B cell (primary cell): Measurements from ENCODE around the gene TMBIM4. TPM values are rescaled to one million over a fixed set of nuclear protein-coding genes. Genes with fewer than 3 reads are reported as not detected.
A peak's percentile ranks its signal among the peaks of the same experiment; 100 is the strongest.

Source experiments
- ATAC-seq: fragments of 200-7000 bp; cut with Tn5 transposase; one replicate; pipeline ENCODE4 v1.10.0; 2021; ENCODE audit warnings: low read depth, mild to moderate bottlenecking, moderate number of reproducible peaks, moderate library complexity
- CTCF ChIA-PET: fragments of 350-600 bp; sonication (Branson Sonifier 250); formaldehyde crosslinking; loops from one replicate; lab custom pipeline; 2021; ENCODE audit warnings: antibody characterized with exemption, inconsistent platforms; lab: Charles Lee
- POLR2A ChIA-PET: fragments of 350-600 bp; sonication (Branson Sonifier 250); formaldehyde crosslinking; loops from one replicate; lab custom pipeline; 2021; ENCODE audit warnings: antibody characterized with exemption; lab: Charles Lee
- DNase-seq: peaks from one replicate; pipeline ENCODE4 v3.0.0; 2013
- H2AFZ ChIP-seq: 2 replicates; pipeline ENCODE4 v1.6.1; 2012; ENCODE audit warnings: mild to moderate bottlenecking, low read depth, low read length; ENCODE audit not compliant: insufficient read depth, poor library complexity, severe bottlenecking
- H3K27ac ChIP-seq, 2 donors: 1 replicate in 1 of 2; 2 replicates in 1 of 2; pipeline ENCODE4 v1.5.1; 2012 to 2013; ENCODE audit warnings: low read length in 2 of 2, mild to moderate bottlenecking in 2 of 2, moderate library complexity in 1 of 2
- H3K27me3 ChIP-seq, 4 experiments: fragments of 200-600 bp in 1 of 4; sonication (generic) in 1 of 4; replicated peaks in 1 of 4; 1 replicate in 2 of 4; 2 replicates in 2 of 4; pipeline versions ENCODE4 v1.6.1 to v1.7.0; 2013 to 2016; ENCODE audit warnings: low read length in 3 of 4, mild to moderate bottlenecking in 2 of 4, mixed read lengths in 1 of 4, moderate library complexity in 1 of 4; ENCODE audit not compliant: insufficient read depth in 4 of 4, control insufficient read depth in 3 of 4; ENCODE audit errors: control extremely low read depth in 1 of 4
- H3K36me3 ChIP-seq, 2 experiments: replicated peaks in 1 of 2; 1 replicate in 1 of 2; 2 replicates in 1 of 2; pipeline versions ENCODE4 v1.6.1 to v1.7.1; 2013; ENCODE audit warnings: low read length in 1 of 2; ENCODE audit not compliant: insufficient read depth in 2 of 2, control insufficient read depth in 1 of 2; ENCODE audit errors: control extremely low read depth in 1 of 2, extremely low read depth in 1 of 2
- H3K4me1 ChIP-seq, 2 donors: fragments of 200-600 bp in 1 of 2; sonication (generic) in 1 of 2; 1 replicate in 1 of 2; 2 replicates in 1 of 2; pipeline versions ENCODE4 v1.5.1 to v1.6.1; 2013 to 2017; ENCODE audit warnings: low read length in 2 of 2; ENCODE audit not compliant: control insufficient read depth in 2 of 2, insufficient read depth in 2 of 2
- H3K4me2 ChIP-seq: replicated peaks from 2 replicates; pipeline ENCODE3; 2012; ENCODE audit warnings: mild to moderate bottlenecking, low read depth, low read length; ENCODE audit not compliant: poor library complexity, severe bottlenecking
- H3K4me3 ChIP-seq, 5 experiments: fragments of 200-600 bp in 1 of 5; sonication (generic) in 1 of 5; 1 replicate in 3 of 5; 2 replicates in 2 of 5; pipeline versions ENCODE4 v1.5.1 to v1.7.0; 2011 to 2016; ENCODE audit warnings: low read length in 4 of 5, mild to moderate bottlenecking in 4 of 5, low read depth in 2 of 5, control low read depth in 1 of 5, moderate library complexity in 1 of 5; ENCODE audit not compliant: insufficient read depth in 1 of 5; ENCODE audit errors: control extremely low read depth in 1 of 5, extremely low read depth in 1 of 5
- H3K79me2 ChIP-seq: fragments of 200-600 bp; sonication (generic); one replicate; pipeline ENCODE4 v1.6.0; 2016; ENCODE audit warnings: low read length; ENCODE audit not compliant: control insufficient read depth, insufficient read depth
- H3K9ac ChIP-seq: fragments of 200-600 bp; sonication (generic); 2 replicates; pipeline ENCODE4 v1.6.1; 2017; ENCODE audit warnings: mild to moderate bottlenecking, low read length, moderate library complexity
- H3K9me3 ChIP-seq, 3 donors: one replicate each; pipeline versions ENCODE4 v1.6.1 to v1.7.1; 2013; ENCODE audit warnings: low read length in 2 of 3; ENCODE audit not compliant: control insufficient read depth in 2 of 3, insufficient read depth in 1 of 3; ENCODE audit errors: control extremely low read depth in 1 of 3
- H4K20me1 ChIP-seq: 2 replicates; pipeline ENCODE4 v1.6.0; 2012; ENCODE audit warnings: mild to moderate bottlenecking, low read length; ENCODE audit not compliant: insufficient read depth, control insufficient read depth, poor library complexity, severe bottlenecking
- H3K27ac Mint-ChIP-seq: one replicate; pipeline ENCODE4 v1.8.0; 2021; ENCODE audit warnings: mixed read lengths
- H3K27me3 Mint-ChIP-seq: one replicate; pipeline ENCODE4 v1.8.0; 2021; ENCODE audit warnings: mixed read lengths
- H3K4me1 Mint-ChIP-seq: one replicate; pipeline ENCODE4 v1.8.0; 2021; ENCODE audit warnings: mixed read lengths
- H3K4me3 Mint-ChIP-seq: one replicate; pipeline ENCODE4 v1.8.0; 2021; ENCODE audit warnings: mixed read lengths
- H3K9me3 Mint-ChIP-seq: one replicate; pipeline ENCODE4 v1.8.0; 2022; ENCODE audit warnings: mixed read lengths; ENCODE audit not compliant: insufficient read depth
- CTCF ChIP-seq: fragments of 200-600 bp; IDR thresholded peaks from one replicate; pipeline ENCODE4 v1.8.0; 2022; ENCODE audit warnings: antibody characterized with exemption, mild to moderate bottlenecking
- EZH2 ChIP-seq: IDR thresholded peaks from 2 replicates; pipeline ENCODE4 v1.6.1; 2012; ENCODE audit warnings: borderline replicate concordance, low read depth, mild to moderate bottlenecking, moderate library complexity, low read length; ENCODE audit not compliant: insufficient read depth, poor library complexity, severe bottlenecking
- WGBS: methylation state at CpG from one replicate; pipeline ENCODE4 v1.1.5; 2013; ENCODE audit warnings: missing lambda C conversion rate; ENCODE audit not compliant: insufficient coverage; 5-methylcytosine and 5-hydroxymethylcytosine counted together
- intact Hi-C: fragments of 100-400 bp; cut with micrococcal nuclease; formaldehyde crosslinking; loops from one replicate; pipeline ENCODE4 v1.10.0; 2022
- polyA plus RNA-seq: library from polyadenylated mRNA; depleted of rRNA; stranded (reverse); fragments of >200 nt; gene quantifications from 2 replicates; pipeline ENCODE4 v1.2.3, GENCODE V29; 2012
- total RNA-seq, 2 donors: library from RNA; stranded (reverse); fragments of 120-200 nt in 1 of 2; gene quantifications; 1 replicate in 1 of 2; 2 replicates in 1 of 2; pipeline versions ENCODE4 v1.2.3 to v1.2.4, GENCODE V29; 2013 to 2022

TMBIM4 gene
- total and polyA plus RNA-seq, 2 donors (not counting 1 experiment from before 2014, with no cell fraction given): 85.1 to 88.1 TPM

GRCh38 chr12:66144791-66145754, 24.7 kb downstream of the TMBIM4 start:
- Histone ChIP-seq H3K4me1 (peaks cover 5 to 19% of the 10 kb centered on the region in 2 donors), H3K9me3 (peaks cover 3 to 18% (median 3%) of the 10 kb centered on the region in 3 donors), H3K9ac (peak overlapping the region; percentile 2), H3K4me3 (no peak overlapping the region), H3K27ac (peak overlapping the region in 1 of 2 donors; percentile 71), H3K27me3 (no peaks in the 10 kb centered on the region), H3K4me2 (peak overlapping the region; percentile 32), H4K20me1 (peaks cover 31% of the 10 kb centered on the region), H3K79me2 (peaks cover 30% of the 10 kb centered on the region), H2AFZ (no peak overlapping the region), H3K36me3 (peaks cover 14 to 68% of the 10 kb centered on the region in 2 experiments)
- peaks cover 5% of the 10 kb centered on the region for H3K9me3 Mint-ChIP-seq
- peak; percentile 63 for TF ChIP-seq CTCF
- TF ChIP-seq EZH2: no peak
- intact Hi-C loops: loop anchor here (10.0 kb wide), 1 partner anchor 550 kb away; no protein-coding TSS in a partner anchor
- H3K4me1 Mint-ChIP-seq: peaks cover 17% of the 10 kb centered on the region
- peak overlapping the region; percentile 81 for H3K27ac Mint-ChIP-seq
- ChIA-PET CTCF (interaction anchor here (0.8 to 1.8 kb wide), 5 partner anchors 24 to 550 kb away, joined by 3 to 11 read pairs (median 4); partner anchors contain the start of gene TMBIM4), POLR2A (no interaction called here)
- DNase-seq: peak; percentile 35
- H3K4me3 Mint-ChIP-seq: no peak overlapping the region
- ATAC-seq: peak; percentile 31
- H3K27me3 Mint-ChIP-seq: no peaks in the 10 kb centered on the region
- no CpG with 5 or more reads among the region's 7 CpGs for WGBS
